ENCODE data around the gene NAALADL2.

The NAALADL2 gene

GRCh38 chr3:174957081-174957480 is 97.9 kb downstream of the NAALADL2 start:
- DNase-seq (ENCODE audit: low spot score) = no peak
- no peak for TF ChIP-seq CTCF (IDR thresholded peaks at IDR 0.05; ENCODE audit: extremely low read depth, insufficient read depth, missing control alignments)
- in situ Hi-C loops (cut with MboI; ENCODE audit: low pct_unique_long_range_greater_than_20kb, low sequenced_read_pairs, unreplicated experiment) = no loop called here

GRCh38 chr3:174957551-174958001 is 98.4 kb downstream of the NAALADL2 start:
- in situ Hi-C loops (cut with MboI; ENCODE audit: low pct_unique_long_range_greater_than_20kb, low sequenced_read_pairs, unreplicated experiment) = no loop called here
- DNase-seq (ENCODE audit: low spot score) = no peak

GRCh38 chr3:174958671-174959328 is 99.7 kb downstream of the NAALADL2 start:
- in situ Hi-C loops (cut with MboI; ENCODE audit: low pct_unique_long_range_greater_than_20kb, low sequenced_read_pairs, unreplicated experiment) = no loop called here
- DNase-seq (ENCODE audit: low spot score) = no peak
- no peak for TF ChIP-seq CTCF (IDR thresholded peaks at IDR 0.05; ENCODE audit: extremely low read depth, insufficient read depth, missing control alignments)

More at GRCh38 chr3:174957551-174958001, 98.4 kb downstream of the NAALADL2 start:
- no peak for TF ChIP-seq CTCF (IDR thresholded peaks at IDR 0.05; ENCODE audit: extremely low read depth, insufficient read depth, missing control alignments)

GRCh38 chr3:174959556-174960065 is 100.5 kb downstream of the NAALADL2 start:
- in situ Hi-C loops (cut with MboI; ENCODE audit: low pct_unique_long_range_greater_than_20kb, low sequenced_read_pairs, unreplicated experiment) = no loop called here
- DNase-seq (ENCODE audit: low spot score) = no peak
- TF ChIP-seq CTCF (IDR thresholded peaks at IDR 0.05; ENCODE audit: extremely low read depth, insufficient read depth, missing control alignments) = no peak

GRCh38 chr3:174960898-174961297 is 101.8 kb downstream of the NAALADL2 start:
- no peak for DNase-seq (ENCODE audit: low spot score)
- TF ChIP-seq CTCF (IDR thresholded peaks at IDR 0.05; ENCODE audit: extremely low read depth, insufficient read depth, missing control alignments) = no peak
- in situ Hi-C loops (cut with MboI; ENCODE audit: low pct_unique_long_range_greater_than_20kb, low sequenced_read_pairs, unreplicated experiment) = no loop called here

GRCh38 chr3:174973465-174973864 is 114.3 kb downstream of the NAALADL2 start:
- no peak for TF ChIP-seq CTCF (IDR thresholded peaks at IDR 0.05; ENCODE audit: extremely low read depth, insufficient read depth, missing control alignments)
- no peak for DNase-seq (ENCODE audit: low spot score)
- in situ Hi-C loops (cut with MboI; ENCODE audit: low pct_unique_long_range_greater_than_20kb, low sequenced_read_pairs, unreplicated experiment) = no loop called here

All from GM13977 (cell line).